ENCODE measurements around the gene TBC1D1. TPM values are rescaled to one million over a fixed set of nuclear protein-coding genes. Genes with fewer than 3 reads are reported as not detected.

The TBC1D1 gene
- total RNA-seq, 1 donor from 2014 or later = 54.5 TPM

- no peaks in the 10 kb centered on the region for H3K79me2 ChIP-seq (ENCODE audit: insufficient read depth, low read length)
- peaks cover 8% of the 10 kb centered on the region for H3K9me3 ChIP-seq (ENCODE audit: insufficient read depth, low read depth, low read length)
- Mint-ChIP-seq H3K4me3 (ENCODE audit: unreplicated experiment) (no peak overlapping the region), H3K4me1 (ENCODE audit: low read depth, unreplicated experiment) (peaks cover 23% of the 10 kb centered on the region), H3K27ac (ENCODE audit: unreplicated experiment) (no peak overlapping the region), H3K27me3 (ENCODE audit: low read depth, unreplicated experiment) (peaks cover 3% of the 10 kb centered on the region), H3K9me3 (ENCODE audit: unreplicated experiment) (peaks cover 8% of the 10 kb centered on the region), H3K36me3 (ENCODE audit: low read depth, unreplicated experiment) (no peaks in the 10 kb centered on the region)
- H3K27me3 ChIP-seq (ENCODE audit: insufficient read depth, low read length) = no peaks in the 10 kb centered on the region
- H3K36me3 ChIP-seq (ENCODE audit: insufficient read depth, low read length) = no peaks in the 10 kb centered on the region
- DNase-seq (ENCODE audit: low read depth) = no peak
- H2AFZ ChIP-seq (ENCODE audit: low read depth, low read length) = no peak overlapping the region
- H4K20me1 ChIP-seq (ENCODE audit: insufficient read depth, low read length) = no peaks in the 10 kb centered on the region
- H3K4me2 ChIP-seq (ENCODE audit: low read length) = no peak overlapping the region
- no peak overlapping the region for H3K9ac ChIP-seq (ENCODE audit: low read length)
- H3K4me3 ChIP-seq (ENCODE audit: insufficient read depth, low read depth, low read length) = no peak overlapping the region
- no peak for FAIRE-seq
- no peak overlapping the region for H3K27ac ChIP-seq (ENCODE audit: low read depth, low read length)
- H3K4me1 ChIP-seq (ENCODE audit: insufficient read depth, low read length) = peaks cover 19% of the 10 kb centered on the region
- TF ChIP-seq CTCF (IDR thresholded peaks at IDR 0.05; ENCODE audit: insufficient read depth, low read depth, low read length) (no peak), EZH2 (IDR thresholded peaks at IDR 0.05; ENCODE audit: insufficient read depth, low read length) (no peak)
Measured at GRCh38 chr4:38166768-38167167, 275.9 kb downstream of the TBC1D1 start.

GRCh38 chr4:38167973-38168372 is 277.1 kb downstream of the TBC1D1 start:
- peaks cover 8% of the 10 kb centered on the region for H3K9me3 Mint-ChIP-seq (ENCODE audit: unreplicated experiment)
- H3K27me3 Mint-ChIP-seq (ENCODE audit: low read depth, unreplicated experiment) = peaks cover 3% of the 10 kb centered on the region
- Histone ChIP-seq H3K9me3 (ENCODE audit: insufficient read depth, low read depth, low read length) (peaks cover 11% of the 10 kb centered on the region), H3K4me1 (ENCODE audit: insufficient read depth, low read length) (peaks cover 8% of the 10 kb centered on the region), H3K79me2 (ENCODE audit: insufficient read depth, low read length) (no peaks in the 10 kb centered on the region), H3K4me2 (ENCODE audit: low read length) (no peak overlapping the region), H3K4me3 (ENCODE audit: insufficient read depth, low read depth, low read length) (no peak overlapping the region), H3K9ac (ENCODE audit: low read length) (no peak overlapping the region), H3K36me3 (ENCODE audit: insufficient read depth, low read length) (no peaks in the 10 kb centered on the region), H4K20me1 (ENCODE audit: insufficient read depth, low read length) (no peaks in the 10 kb centered on the region), H3K27me3 (ENCODE audit: insufficient read depth, low read length) (no peaks in the 10 kb centered on the region), H3K27ac (ENCODE audit: low read depth, low read length) (no peak overlapping the region), H2AFZ (ENCODE audit: low read depth, low read length) (no peak overlapping the region)
- TF ChIP-seq CTCF (IDR thresholded peaks at IDR 0.05; ENCODE audit: insufficient read depth, low read depth, low read length) (no peak), EZH2 (IDR thresholded peaks at IDR 0.05; ENCODE audit: insufficient read depth, low read length) (no peak)
- DNase-seq (ENCODE audit: low read depth) (no peak), FAIRE-seq (no peak)
- H3K36me3 Mint-ChIP-seq (ENCODE audit: low read depth, unreplicated experiment) = no peaks in the 10 kb centered on the region
- no peak overlapping the region for H3K4me3 Mint-ChIP-seq (ENCODE audit: unreplicated experiment)
- H3K27ac Mint-ChIP-seq (ENCODE audit: unreplicated experiment) = no peak overlapping the region
- H3K4me1 Mint-ChIP-seq (ENCODE audit: low read depth, unreplicated experiment) = peaks cover 16% of the 10 kb centered on the region

- H3K9ac ChIP-seq (ENCODE audit: low read length) = no peak overlapping the region
- Mint-ChIP-seq H3K27ac (ENCODE audit: unreplicated experiment) (no peak overlapping the region), H3K27me3 (ENCODE audit: low read depth, unreplicated experiment) (peaks cover 3% of the 10 kb centered on the region), H3K4me3 (ENCODE audit: unreplicated experiment) (no peak overlapping the region), H3K36me3 (ENCODE audit: low read depth, unreplicated experiment) (no peaks in the 10 kb centered on the region), H3K9me3 (ENCODE audit: unreplicated experiment) (peaks cover 8% of the 10 kb centered on the region), H3K4me1 (ENCODE audit: low read depth, unreplicated experiment) (peaks cover 10% of the 10 kb centered on the region)
- H3K27ac ChIP-seq (ENCODE audit: low read depth, low read length) = no peak overlapping the region
- no peak overlapping the region for H2AFZ ChIP-seq (ENCODE audit: low read depth, low read length)
- FAIRE-seq = no peak
- no peaks in the 10 kb centered on the region for H3K79me2 ChIP-seq (ENCODE audit: insufficient read depth, low read length)
- no peak for DNase-seq (ENCODE audit: low read depth)
- H3K4me3 ChIP-seq (ENCODE audit: insufficient read depth, low read depth, low read length) = no peak overlapping the region
- H3K4me1 ChIP-seq (ENCODE audit: insufficient read depth, low read length) = peaks cover 2% of the 10 kb centered on the region
- no peak overlapping the region for H3K4me2 ChIP-seq (ENCODE audit: low read length)
- TF ChIP-seq CTCF (IDR thresholded peaks at IDR 0.05; ENCODE audit: insufficient read depth, low read depth, low read length) (no peak), EZH2 (IDR thresholded peaks at IDR 0.05; ENCODE audit: insufficient read depth, low read length) (no peak)
- H3K9me3 ChIP-seq (ENCODE audit: insufficient read depth, low read depth, low read length) = peaks cover 7% of the 10 kb centered on the region
- H3K36me3 ChIP-seq (ENCODE audit: insufficient read depth, low read length) = no peaks in the 10 kb centered on the region
- H3K27me3 ChIP-seq (ENCODE audit: insufficient read depth, low read length) = no peaks in the 10 kb centered on the region
- H4K20me1 ChIP-seq (ENCODE audit: insufficient read depth, low read length) = no peaks in the 10 kb centered on the region
Measured at GRCh38 chr4:38169524-38169923, 278.6 kb downstream of the TBC1D1 start.

Measured in astrocyte (in vitro differentiated cells and primary cell).